CD4-positive, alpha-beta T cell (primary cell): ENCODE data around the gene PDILT. TPM values are rescaled to one million over a fixed set of nuclear protein-coding genes. Genes with fewer than 3 reads are reported as not detected.

Experiments used
- ATAC-seq: fragments of 200-7000 bp; cut with Tn5 transposase; one replicate; pipeline ENCODE4 v1.10.0; 2022; ENCODE audit warnings: mild to moderate bottlenecking; ENCODE audit not compliant: poor library complexity
- CTCF ChIA-PET: fragments of 350-600 bp; sonication (Branson Sonifier 250); formaldehyde crosslinking; loops from one replicate; lab custom pipeline; 2021; ENCODE audit warnings: antibody characterized with exemption, inconsistent platforms; lab: Charles Lee
- POLR2A ChIA-PET: fragments of 350-600 bp; sonication (Branson Sonifier 250); formaldehyde crosslinking; loops from one replicate; lab custom pipeline; 2021; ENCODE audit warnings: antibody characterized with exemption, inconsistent platforms; lab: Charles Lee
- DNase-seq, 14 experiments: peaks; one replicate each; pipeline ENCODE4 v3.0.0-alpha.2; 2013 to 2020; ENCODE audit warnings: mixed read lengths in 2 of 14
- H3K27ac ChIP-seq, 2 donors: one replicate each; pipeline versions ENCODE4 v1.5.1 to v1.7.0; 2013; ENCODE audit warnings: low read length in 2 of 2, low read depth in 1 of 2, mild to moderate bottlenecking in 1 of 2
- H3K27me3 ChIP-seq, 2 experiments: 1 replicate in 1 of 2; 2 replicates in 1 of 2; pipeline versions ENCODE4 v1.6.1 to v1.7.0; 2013; ENCODE audit warnings: low read length in 2 of 2, control low read depth in 1 of 2, mild to moderate bottlenecking in 1 of 2, moderate library complexity in 1 of 2; ENCODE audit not compliant: insufficient read depth in 2 of 2, control insufficient read depth in 1 of 2
- H3K36me3 ChIP-seq: one replicate; pipeline ENCODE4 v1.6.1; 2013; ENCODE audit warnings: low read length, control low read depth; ENCODE audit not compliant: insufficient read depth
- H3K4me1 ChIP-seq: one replicate; pipeline ENCODE4 v1.6.1; 2013; ENCODE audit warnings: low read length, control low read depth; ENCODE audit not compliant: insufficient read depth
- H3K4me3 ChIP-seq: one replicate; pipeline ENCODE4 v1.5.1; 2013; ENCODE audit warnings: mild to moderate bottlenecking, low read length, moderate library complexity
- H3K9me3 ChIP-seq, 2 experiments: 1 replicate in 1 of 2; 2 replicates in 1 of 2; pipeline versions ENCODE4 v1.6.1 to v1.7.0; 2013; ENCODE audit warnings: low read length in 2 of 2, mild to moderate bottlenecking in 2 of 2, control low read depth in 1 of 2, moderate library complexity in 1 of 2; ENCODE audit not compliant: control insufficient read depth in 1 of 2, insufficient read depth in 1 of 2
- H3K27ac Mint-ChIP-seq: one replicate; pipeline ENCODE4 v1.8.0; 2020; ENCODE audit warnings: mixed read lengths
- H3K27me3 Mint-ChIP-seq: one replicate; pipeline ENCODE4 v1.8.0; 2021; ENCODE audit warnings: mixed read lengths
- H3K36me3 Mint-ChIP-seq: one replicate; pipeline ENCODE4 v1.8.0; 2021; ENCODE audit warnings: low read depth, mixed read lengths
- H3K4me1 Mint-ChIP-seq: one replicate; pipeline ENCODE4 v1.8.0; 2021; ENCODE audit warnings: low read depth, mixed read lengths
- H3K4me3 Mint-ChIP-seq: one replicate; pipeline ENCODE4 v1.8.0; 2020; ENCODE audit warnings: mild to moderate bottlenecking, mixed read lengths
- H3K9me3 Mint-ChIP-seq: one replicate; pipeline ENCODE4 v1.8.0; 2020; ENCODE audit warnings: mixed read lengths
- CTCF ChIP-seq: fragments of 200-600 bp; IDR thresholded peaks from one replicate; pipeline ENCODE4 v1.8.0; 2022; ENCODE audit warnings: antibody characterized with exemption, mild to moderate bottlenecking
- intact Hi-C, 2 experiments: fragments of 100-400 bp; cut with DNase I in 1 of 2; cut with micrococcal nuclease in 1 of 2; formaldehyde crosslinking; loops; one replicate each; pipeline versions ENCODE4 v1.15.1 to v1.9.0; 2023 to 2025; cut with DNase I, micrococcal nuclease
- total RNA-seq, 174 experiments: library from RNA in 2 of 174; stranded (reverse) in 2 of 174; gene quantifications; one replicate each; pipeline ENCODE4 v1.2.3 and lab custom pipeline; 2021 to 2026

PDILT gene
- total RNA-seq, 2 experiments from 2014 or later: not detected

GRCh38 chr16:20382202-20382948, 22.2 kb downstream of the PDILT start:
- H3K27ac ChIP-seq: no peak overlapping the region
- no peak for ATAC-seq
- no peak overlapping the region for H3K4me3 ChIP-seq
- intact Hi-C loops: loop anchor here in 1 of 2 experiments (10.0 kb wide), 1 partner anchor 1298 kb away; no protein-coding TSS in a partner anchor
- no peak overlapping the region for H3K4me3 Mint-ChIP-seq
- no peak for DNase-seq
- H3K27me3 ChIP-seq: peaks cover 7 to 8% of the 10 kb centered on the region in 2 experiments
- ChIA-PET POLR2A (no interaction called here), CTCF (interaction anchor here (0.7 kb wide), 1 partner anchor 475 kb away, joined by 4 read pairs; no protein-coding TSS in a partner anchor)
- H3K36me3 Mint-ChIP-seq: no peaks in the 10 kb centered on the region
- H3K4me1 Mint-ChIP-seq: no peaks in the 10 kb centered on the region
- H3K4me1 ChIP-seq: peaks cover 6% of the 10 kb centered on the region
- no peak overlapping the region for H3K27ac Mint-ChIP-seq
- peaks cover 34% of the 10 kb centered on the region for H3K27me3 Mint-ChIP-seq
- no peak for TF ChIP-seq CTCF
- no peaks in the 10 kb centered on the region for H3K36me3 ChIP-seq
- H3K9me3 ChIP-seq: no peaks in the 10 kb centered on the region
- H3K9me3 Mint-ChIP-seq: no peaks in the 10 kb centered on the region

- H3K9me3 ChIP-seq: no peaks in the 10 kb centered on the region
- no peak for ATAC-seq
- no peak overlapping the region for H3K4me3 Mint-ChIP-seq
- H3K9me3 Mint-ChIP-seq: no peaks in the 10 kb centered on the region
- no peak overlapping the region for H3K27ac Mint-ChIP-seq
- POLR2A ChIA-PET: no interaction called here
- intact Hi-C loops: loop anchor here in 1 of 2 experiments (10.0 kb wide), 1 partner anchor 1296 kb away; no protein-coding TSS in a partner anchor
- H3K36me3 Mint-ChIP-seq: no peaks in the 10 kb centered on the region
- no peaks in the 10 kb centered on the region for H3K27me3 ChIP-seq
- CTCF ChIA-PET: no interaction called here
- no peak for DNase-seq
- no peaks in the 10 kb centered on the region for H3K36me3 ChIP-seq
- no peak overlapping the region for H3K27ac ChIP-seq
- no peak for TF ChIP-seq CTCF
- H3K27me3 Mint-ChIP-seq: peaks cover 26% of the 10 kb centered on the region
- peaks cover 4% of the 10 kb centered on the region for H3K4me1 ChIP-seq
- H3K4me1 Mint-ChIP-seq: no peaks in the 10 kb centered on the region
- no peak overlapping the region for H3K4me3 ChIP-seq
Measured at GRCh38 chr16:20380782-20381181, 23.8 kb downstream of the PDILT start.

GRCh38 chr16:20377181-20377580, 27.4 kb downstream of the PDILT start:
- no peak overlapping the region for H3K4me3 ChIP-seq
- Mint-ChIP-seq H3K27ac (no peak overlapping the region), H3K36me3 (no peaks in the 10 kb centered on the region), H3K4me1 (no peaks in the 10 kb centered on the region), H3K4me3 (no peak overlapping the region), H3K9me3 (no peaks in the 10 kb centered on the region), H3K27me3 (peaks cover 29% of the 10 kb centered on the region)
- H3K27me3 ChIP-seq: peaks cover 0 to 6% of the 10 kb centered on the region in 2 experiments
- ChIA-PET POLR2A (no interaction called here), CTCF (interaction anchor here (2.0 kb wide), 1 partner anchor 8 kb away, joined by 8 read pairs; no protein-coding TSS in a partner anchor)
- no peaks in the 10 kb centered on the region for H3K4me1 ChIP-seq
- TF ChIP-seq CTCF: no peak
- no peak overlapping the region for H3K27ac ChIP-seq
- intact Hi-C loops: no loop called here
- no peak for DNase-seq
- no peaks in the 10 kb centered on the region for H3K9me3 ChIP-seq
- ATAC-seq: no peak
- no peaks in the 10 kb centered on the region for H3K36me3 ChIP-seq
